ENCODE measurements around the gene EPS8L3. TPM values are rescaled to one million over a fixed set of nuclear protein-coding genes. Genes with fewer than 3 reads are reported as not detected.
A peak's percentile ranks its signal among the peaks of the same experiment; 100 is the strongest.

The EPS8L3 gene
- total RNA-seq, 2 experiments from 2014 or later: not detected

GRCh38 chr1:109787845-109788601, 24.3 kb upstream of the EPS8L3 start:
- intact Hi-C loops (cut with micrococcal nuclease): no loop called here
- CTCF ChIA-PET: interaction anchor here (1.4 to 24.0 kb wide), 3 partner anchors 10 to 220 kb away, joined by 3 to 745 read pairs (median 158); partner anchors contain the start of gene AHCYL1

GRCh38 chr1:109787211-109787844, 23.6 kb upstream of the EPS8L3 start:
- POLR2A ChIA-PET: interaction anchor here (0.7 to 2.2 kb wide), 5 partner anchors 15 to 197 kb away, joined by 3 to 7 read pairs (median 5); partner anchors contain the start of gene AHCYL1
- Mint-ChIP-seq H3K36me3 (ENCODE audit: low read depth) (peaks cover 2% of the 10 kb centered on the region), H3K4me1 (ENCODE audit: low read depth) (peaks cover 37% of the 10 kb centered on the region), H3K27ac (no peak overlapping the region), H3K4me3 (no peak overlapping the region), H3K27me3 (no peaks in the 10 kb centered on the region), H3K9me3 (no peaks in the 10 kb centered on the region)
- CTCF ChIA-PET: interaction anchor here (1.4 to 24.0 kb wide), 3 partner anchors 10 to 220 kb away, joined by 3 to 745 read pairs (median 158); partner anchors contain the start of gene AHCYL1
- TF ChIP-seq CTCF (IDR thresholded peaks at IDR 0.05): no peak
- intact Hi-C loops (cut with micrococcal nuclease): no loop called here
- ATAC-seq (no peak), DNase-seq (no peak)

More at GRCh38 chr1:109787845-109788601, 24.3 kb upstream of the EPS8L3 start:
- no peak overlapping the region for H3K4me3 Mint-ChIP-seq
- POLR2A ChIA-PET: interaction anchor here (0.9 to 3.0 kb wide), 5 partner anchors 14 to 166 kb away, joined by 3 to 11 read pairs (median 5); no protein-coding TSS in a partner anchor
- H3K4me1 Mint-ChIP-seq (ENCODE audit: low read depth): peaks cover 42% of the 10 kb centered on the region
- no peaks in the 10 kb centered on the region for H3K9me3 Mint-ChIP-seq
- no peak for TF ChIP-seq CTCF (IDR thresholded peaks at IDR 0.05)
- ATAC-seq (no peak), DNase-seq (peak; percentile 25)
- H3K27ac Mint-ChIP-seq: no peak overlapping the region
- H3K36me3 Mint-ChIP-seq (ENCODE audit: low read depth): peaks cover 2% of the 10 kb centered on the region
- H3K27me3 Mint-ChIP-seq: no peaks in the 10 kb centered on the region

DNA sequence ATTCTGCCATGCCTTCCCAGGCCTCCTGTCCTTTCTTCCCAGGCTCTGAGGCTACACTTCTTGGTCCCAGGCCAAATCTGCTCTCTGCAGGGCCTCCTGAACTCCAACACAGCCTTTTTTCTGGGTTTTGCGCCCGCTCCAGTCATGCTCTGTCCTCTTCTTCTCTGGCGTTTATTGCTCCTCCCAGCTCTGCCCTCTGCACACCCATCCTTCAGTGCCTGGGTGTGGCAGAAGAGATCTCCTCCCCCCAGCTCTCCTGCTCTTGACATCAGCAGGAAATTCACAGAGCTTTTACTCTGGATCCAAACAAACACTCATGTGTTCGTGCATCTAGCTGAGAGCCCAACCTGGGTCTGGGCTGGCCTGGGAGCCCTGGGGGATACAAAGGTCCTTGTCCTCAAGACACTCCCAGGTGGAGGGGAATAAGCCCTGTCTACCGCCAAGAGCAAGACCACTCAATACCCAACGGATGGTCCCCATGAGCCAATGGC, 22.9 kb upstream of the EPS8L3 start:
- Mint-ChIP-seq H3K9me3 (no peaks in the 10 kb centered on the region), H3K4me3 (no peak overlapping the region), H3K27me3 (no peaks in the 10 kb centered on the region), H3K36me3 (ENCODE audit: low read depth) (peaks cover 2% of the 10 kb centered on the region), H3K4me1 (ENCODE audit: low read depth) (peaks cover 32% of the 10 kb centered on the region), H3K27ac (no peak overlapping the region)
- intact Hi-C loops (cut with micrococcal nuclease): no loop called here
- CTCF ChIA-PET: interaction anchor here (1.1 to 24.0 kb wide), 3 partner anchors 9 to 194 kb away, joined by 3 to 745 read pairs (median 158); partner anchors contain the start of gene AHCYL1
- POLR2A ChIA-PET: interaction anchor here (0.7 to 2.2 kb wide), 3 partner anchors 28 to 198 kb away, joined by 3 to 7 read pairs (median 6); partner anchors contain the start of gene AHCYL1
- ATAC-seq (no peak), DNase-seq (no peak)
- no peak for TF ChIP-seq CTCF (IDR thresholded peaks at IDR 0.05)

GRCh38 chr1:109786112-109786480, 22.4 kb upstream of the EPS8L3 start:
- H3K27me3 Mint-ChIP-seq: no peaks in the 10 kb centered on the region
- no peak for DNase-seq
- TF ChIP-seq CTCF (IDR thresholded peaks at IDR 0.05): no peak
- POLR2A ChIA-PET: interaction anchor here (1.1 to 2.2 kb wide), 3 partner anchors 9 to 198 kb away, joined by 3 to 7 read pairs (median 6); partner anchors contain the start of gene AHCYL1
- CTCF ChIA-PET: interaction anchor here (0.8 to 24.0 kb wide), 5 partner anchors 8 to 194 kb away, joined by 3 to 745 read pairs (median 3); partner anchors contain the start of gene AHCYL1
- no peaks in the 10 kb centered on the region for H3K9me3 Mint-ChIP-seq
- ATAC-seq: no peak
- intact Hi-C loops (cut with micrococcal nuclease): no loop called here
- peaks cover 27% of the 10 kb centered on the region for H3K4me1 Mint-ChIP-seq (ENCODE audit: low read depth)
- H3K27ac Mint-ChIP-seq: no peak overlapping the region
- peaks cover 2% of the 10 kb centered on the region for H3K36me3 Mint-ChIP-seq (ENCODE audit: low read depth)
- H3K4me3 Mint-ChIP-seq: no peak overlapping the region

Data from activated CD8-positive, alpha-beta T cell treated with anti-CD3 and anti-CD28 coated beads for 36 hours (primary cell).